ENCODE measurements around the gene NEMP1.
"Not testable (repeated sequence)": the region's sequence is repeated elsewhere in the genome, so short reads cannot be mapped to it uniquely, and the experiment has no call there.

NEMP1 gene

GRCh38 chr12:57022324-57022723 is 56.3 kb downstream of the NEMP1 start:
- not testable (repeated sequence) for DNase-seq

DNA sequence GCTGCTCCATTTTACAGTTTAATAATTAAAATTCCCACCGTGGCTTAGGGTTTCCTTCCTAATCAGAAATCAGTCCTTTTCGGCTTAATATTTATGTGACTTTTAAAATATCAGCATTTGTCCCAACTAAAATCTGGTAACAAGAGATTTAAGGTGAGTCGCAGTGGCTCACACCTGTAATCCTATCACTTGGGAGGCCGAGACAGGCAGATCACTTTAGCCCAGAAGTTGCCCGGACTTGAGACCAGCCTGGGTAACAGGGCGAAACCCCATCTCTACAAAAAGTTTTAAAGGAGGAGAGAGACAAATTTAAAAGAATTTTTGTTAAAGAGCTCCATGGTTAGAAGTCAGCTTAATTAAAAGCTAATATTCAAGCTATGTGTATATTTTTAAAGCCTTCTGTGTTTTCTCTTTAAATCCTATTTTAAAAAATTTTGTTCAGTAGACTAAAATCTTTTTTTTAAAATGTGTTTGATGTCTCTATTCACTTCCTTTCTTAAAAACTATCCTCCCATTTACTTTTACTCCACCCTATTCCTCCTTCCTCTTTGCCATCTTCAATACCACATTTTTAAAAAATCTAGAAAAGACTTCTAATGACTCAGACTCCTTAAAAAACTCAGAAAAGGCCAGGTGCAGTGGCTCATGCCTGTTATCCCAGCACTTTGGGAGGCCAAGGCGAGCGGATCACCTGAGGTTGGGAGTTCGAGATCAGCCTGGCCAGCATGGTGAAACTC is 58.4 kb downstream of the NEMP1 start:
- no peak for DNase-seq

- DNase-seq = no peak
These were observed 59.7 kb downstream of the NEMP1 start for GRCh38 chr12:57018906-57019305.

GRCh38 chr12:57018353-57018752 is 60.2 kb downstream of the NEMP1 start:
- not testable (repeated sequence) for DNase-seq

DNA sequence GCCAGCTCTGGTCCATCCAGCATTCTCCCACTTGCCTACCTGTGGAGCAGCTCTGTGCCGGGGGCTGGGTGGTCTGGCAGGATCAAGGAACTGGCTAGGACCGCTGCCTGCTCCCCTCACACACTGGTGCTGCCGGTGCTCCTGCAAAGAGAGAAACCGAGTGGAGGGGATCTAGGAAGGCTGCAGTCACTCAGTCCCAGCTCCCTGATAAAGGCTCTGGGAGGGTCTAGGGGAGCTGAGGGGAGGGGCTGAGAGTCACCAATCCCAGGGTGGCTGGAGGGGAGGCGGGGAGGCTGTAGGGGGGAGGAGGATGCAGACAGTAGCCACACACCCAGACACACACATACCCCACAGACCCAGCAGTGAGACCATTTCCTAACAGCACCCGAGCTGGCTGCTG is 62.2 kb downstream of the NEMP1 start, which contains the start of gene TAC3:
TAC3 (minus strand) TSS at position 182 of the 400 bp plus-strand sequence. CDS start 732 bp downstream, outside the sequence.
- DNase-seq = no peak

DNA sequence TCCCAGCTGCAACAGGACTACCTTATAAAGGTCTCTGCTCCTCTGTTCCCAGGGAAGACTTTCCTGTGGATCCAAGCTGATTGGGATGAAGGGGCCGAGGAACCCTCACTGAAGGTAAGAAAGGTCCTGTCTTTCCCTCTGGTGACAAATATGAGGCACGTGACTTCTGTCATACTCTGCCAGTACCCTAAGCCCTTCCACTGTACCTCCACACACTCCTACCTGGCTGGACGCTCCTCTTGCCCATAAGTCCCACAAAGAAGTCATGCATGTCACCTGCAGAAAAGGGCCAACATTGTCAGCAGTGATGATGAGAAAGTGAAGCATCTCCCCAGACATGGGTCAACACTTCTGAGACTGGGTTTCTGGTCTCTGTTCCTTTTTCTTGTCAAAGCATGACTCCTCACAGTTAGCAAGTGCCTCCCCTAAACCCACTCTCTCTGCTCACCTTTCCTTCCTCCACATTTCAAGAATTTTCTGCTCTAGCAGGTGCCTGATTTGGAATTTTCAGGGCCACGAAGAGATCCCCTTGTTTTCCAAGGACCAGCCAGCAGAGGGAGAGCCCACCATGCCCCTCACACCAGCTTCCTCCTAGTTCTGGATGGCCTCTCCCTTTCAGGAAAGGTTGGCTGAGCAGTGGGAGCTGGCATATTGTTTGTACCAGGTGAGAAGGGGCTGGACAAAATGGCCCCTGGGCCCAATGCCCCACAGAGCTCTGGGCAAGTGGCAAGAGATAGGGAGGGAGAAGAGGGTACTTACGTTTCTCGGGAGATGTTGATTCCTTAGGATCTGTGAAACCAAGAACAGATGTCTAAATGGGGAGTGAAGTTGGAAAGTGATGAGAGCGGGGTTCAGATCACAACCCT is 65.8 kb downstream of the NEMP1 start:
- no peak for DNase-seq

DNA sequence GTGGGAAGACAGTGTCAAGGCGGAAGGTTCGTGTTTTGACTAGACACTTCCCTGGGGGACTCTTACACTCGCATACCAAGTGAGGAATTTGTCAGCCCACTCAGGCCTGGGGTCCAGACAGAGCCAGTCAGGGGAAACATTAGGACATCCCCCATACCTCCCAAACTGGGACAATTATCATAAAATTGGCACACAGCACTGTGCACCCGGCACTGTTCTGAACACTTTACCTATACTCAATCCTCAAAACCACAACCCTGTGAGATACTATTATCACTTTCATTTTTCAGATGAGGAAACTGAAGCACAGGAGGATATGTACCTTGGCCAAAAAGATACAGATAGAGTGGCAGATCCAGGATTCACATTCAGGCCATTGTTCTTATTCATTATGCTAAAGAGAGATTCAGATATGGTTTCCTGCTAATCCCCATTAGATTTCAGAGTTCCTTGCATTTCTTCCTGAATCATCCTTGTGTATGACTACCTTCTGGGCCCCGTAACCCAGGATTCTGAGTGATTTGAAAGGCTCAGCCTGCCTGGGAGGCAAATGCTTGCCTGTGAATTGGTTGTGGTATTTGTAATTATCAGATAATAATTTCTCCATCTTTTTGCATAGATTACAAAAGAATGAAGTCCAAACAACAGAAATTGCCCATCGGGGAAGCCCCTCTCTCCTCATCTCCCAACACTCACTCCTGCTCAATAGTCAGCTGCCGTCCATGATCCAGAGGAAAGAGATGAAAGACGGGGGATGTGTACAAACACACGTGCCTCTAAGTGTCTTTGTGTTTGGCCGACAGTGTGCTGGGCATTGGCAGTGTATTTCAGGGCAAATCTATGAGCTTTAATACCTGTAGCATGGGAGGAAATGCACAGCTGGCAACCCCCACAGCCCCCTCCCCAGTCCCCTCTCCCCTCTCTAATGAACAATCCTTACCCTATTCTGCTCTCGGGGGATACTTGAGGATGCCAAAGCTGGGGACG is 66.9 kb downstream of the NEMP1 start:
- DNase-seq = no peak

DNA sequence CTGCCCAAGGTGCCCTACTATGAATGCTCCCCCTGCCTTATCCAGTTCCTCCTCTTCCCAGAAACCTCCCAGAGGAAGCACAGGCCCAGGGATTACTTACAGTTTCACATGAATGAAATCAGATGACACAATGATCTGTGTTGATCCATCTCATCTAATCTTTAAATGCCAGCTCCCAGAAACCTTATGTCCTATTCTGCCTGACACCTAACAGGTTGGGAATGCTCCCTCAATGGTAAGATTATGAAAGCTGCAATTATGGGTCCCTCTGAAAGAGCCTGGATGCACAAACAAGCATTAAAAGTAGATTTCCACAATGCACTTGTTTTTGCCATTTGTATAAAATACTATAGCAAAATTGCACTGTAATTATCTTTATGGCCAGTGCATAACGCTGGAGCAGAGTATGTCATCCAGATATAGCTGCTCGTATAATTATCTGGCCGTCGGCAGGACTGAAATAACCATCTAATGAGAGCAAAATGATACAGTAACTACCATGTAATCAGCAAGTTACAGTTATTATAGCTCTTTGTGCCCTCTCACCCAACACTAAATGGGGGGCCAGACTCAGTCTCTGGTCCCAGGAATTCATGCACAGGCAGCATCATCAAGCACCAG is 67.9 kb downstream of the NEMP1 start:
- DNase-seq = no peak

DNA sequence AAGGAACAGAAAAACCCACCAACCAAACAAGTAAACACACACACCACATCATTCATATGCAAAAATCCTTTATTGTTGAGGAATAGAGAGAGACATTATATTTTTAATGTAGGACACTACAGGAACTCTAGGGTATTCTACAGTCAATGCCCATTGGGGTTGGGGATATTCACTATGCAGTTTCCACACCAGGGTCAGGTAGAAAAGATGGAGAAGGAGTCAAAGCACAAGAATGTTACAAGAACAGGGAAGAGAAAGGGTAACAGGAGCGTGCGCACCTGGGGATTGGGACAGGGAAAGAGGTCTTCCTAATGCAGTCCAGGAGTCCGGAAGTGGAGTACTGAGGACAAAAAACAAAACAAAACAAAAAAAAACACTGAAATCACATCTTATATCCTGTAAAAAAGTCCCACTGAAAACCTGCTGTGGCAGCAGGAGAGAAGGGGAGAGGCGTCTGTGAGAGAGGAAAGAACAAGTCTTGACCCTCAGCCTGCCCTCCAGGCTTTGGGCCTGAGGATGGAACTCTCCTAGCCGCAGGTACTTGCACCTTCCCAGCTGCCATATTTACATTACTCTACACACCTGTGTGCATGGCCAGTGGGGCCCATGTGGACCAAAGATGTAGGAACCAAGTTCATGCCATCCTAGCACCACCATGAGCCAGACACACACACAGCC is 68.5 kb downstream of the NEMP1 start:
- no peak for DNase-seq

DNA sequence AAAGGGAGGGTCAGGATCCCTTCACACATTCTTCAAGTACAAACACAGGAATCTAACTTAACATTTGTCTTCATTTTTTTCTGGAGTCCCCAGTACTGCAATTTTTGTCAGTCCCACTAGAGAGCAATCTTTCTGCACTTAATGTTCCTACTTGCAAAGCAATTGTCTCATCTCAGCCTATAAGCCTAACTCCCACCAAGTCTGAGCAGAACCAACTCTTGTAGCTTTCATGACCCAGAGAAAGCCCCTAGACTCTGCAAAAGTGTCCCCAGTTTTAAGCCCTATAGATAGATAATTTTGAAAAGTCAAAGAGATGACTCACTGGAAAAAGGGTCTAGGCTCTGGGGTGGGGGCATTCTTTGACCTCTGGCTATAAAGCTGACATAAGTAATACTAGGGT is 70.4 kb downstream of the NEMP1 start:
- DNase-seq = no peak

GRCh38 chr12:57006809-57007475 is 71.6 kb downstream of the NEMP1 start:
- peak; percentile 28 to 37 for DNase-seq

DNA sequence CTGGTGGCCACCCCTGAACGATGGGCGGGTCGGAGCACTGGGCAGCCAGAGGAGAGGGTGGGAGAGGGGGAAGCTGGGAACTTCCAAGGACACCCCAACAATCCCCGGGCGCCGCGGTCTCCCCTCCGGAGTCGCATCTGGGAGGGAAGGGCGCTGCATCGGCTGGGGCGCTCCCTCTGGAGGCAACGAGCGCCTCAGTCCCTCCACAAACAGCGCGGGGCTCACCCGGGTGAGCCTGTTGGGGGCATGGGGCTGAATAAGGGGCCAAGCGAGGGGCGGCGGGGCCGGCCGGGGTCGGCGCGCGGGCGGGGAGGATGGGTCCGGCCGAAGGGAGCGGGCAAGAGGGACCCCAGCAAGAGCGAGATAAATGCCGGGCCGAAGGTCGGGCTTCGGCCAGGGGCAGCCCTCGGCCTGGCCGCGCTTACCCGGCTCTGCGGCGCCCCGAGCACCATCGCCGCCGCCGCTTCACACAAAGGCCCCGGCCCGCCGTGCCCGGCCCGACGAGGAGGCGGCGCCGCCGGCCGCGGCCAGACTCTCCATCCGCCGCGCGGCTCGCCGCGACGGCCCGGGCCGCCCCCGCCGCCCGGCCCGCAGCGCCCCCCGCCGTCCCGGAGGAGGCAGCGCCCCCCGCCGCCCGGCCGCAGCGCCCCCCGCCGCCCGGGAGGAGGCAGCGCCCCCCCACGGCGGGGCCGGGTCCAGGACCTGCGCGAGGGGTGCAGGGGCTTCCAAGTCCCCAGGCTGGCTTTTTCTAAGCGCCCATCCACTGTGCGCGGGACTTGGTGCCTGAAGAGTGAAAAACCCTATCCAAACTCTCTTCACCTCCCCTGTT is 72.4 kb downstream of the NEMP1 start, which contains the start of gene ZBTB39:
ZBTB39 (minus strand) TSS at position 567 of the 829 bp plus-strand sequence. CDS start 1,629 bp downstream, outside the sequence.
- peak; percentile 56 for DNase-seq

Data from activated CD4-positive, alpha-beta T cell treated with anti-CD3 and anti-CD28 coated beads for 4 hours (primary cell).